GM12873 (cell line): Measurements from ENCODE around the gene DICER1.

Experiments
- TF ChIP-seq, protein P1 (sequence below): IDR thresholded peaks from 2 replicates; pipeline ENCODE4 v1.5.1; 2012; ENCODE audit warnings: low read depth, mild to moderate bottlenecking, moderate library complexity, low read length, control low read depth; ENCODE audit not compliant: insufficient read depth; ENCODE audit errors: missing control alignments

The DICER1 gene, protein sequence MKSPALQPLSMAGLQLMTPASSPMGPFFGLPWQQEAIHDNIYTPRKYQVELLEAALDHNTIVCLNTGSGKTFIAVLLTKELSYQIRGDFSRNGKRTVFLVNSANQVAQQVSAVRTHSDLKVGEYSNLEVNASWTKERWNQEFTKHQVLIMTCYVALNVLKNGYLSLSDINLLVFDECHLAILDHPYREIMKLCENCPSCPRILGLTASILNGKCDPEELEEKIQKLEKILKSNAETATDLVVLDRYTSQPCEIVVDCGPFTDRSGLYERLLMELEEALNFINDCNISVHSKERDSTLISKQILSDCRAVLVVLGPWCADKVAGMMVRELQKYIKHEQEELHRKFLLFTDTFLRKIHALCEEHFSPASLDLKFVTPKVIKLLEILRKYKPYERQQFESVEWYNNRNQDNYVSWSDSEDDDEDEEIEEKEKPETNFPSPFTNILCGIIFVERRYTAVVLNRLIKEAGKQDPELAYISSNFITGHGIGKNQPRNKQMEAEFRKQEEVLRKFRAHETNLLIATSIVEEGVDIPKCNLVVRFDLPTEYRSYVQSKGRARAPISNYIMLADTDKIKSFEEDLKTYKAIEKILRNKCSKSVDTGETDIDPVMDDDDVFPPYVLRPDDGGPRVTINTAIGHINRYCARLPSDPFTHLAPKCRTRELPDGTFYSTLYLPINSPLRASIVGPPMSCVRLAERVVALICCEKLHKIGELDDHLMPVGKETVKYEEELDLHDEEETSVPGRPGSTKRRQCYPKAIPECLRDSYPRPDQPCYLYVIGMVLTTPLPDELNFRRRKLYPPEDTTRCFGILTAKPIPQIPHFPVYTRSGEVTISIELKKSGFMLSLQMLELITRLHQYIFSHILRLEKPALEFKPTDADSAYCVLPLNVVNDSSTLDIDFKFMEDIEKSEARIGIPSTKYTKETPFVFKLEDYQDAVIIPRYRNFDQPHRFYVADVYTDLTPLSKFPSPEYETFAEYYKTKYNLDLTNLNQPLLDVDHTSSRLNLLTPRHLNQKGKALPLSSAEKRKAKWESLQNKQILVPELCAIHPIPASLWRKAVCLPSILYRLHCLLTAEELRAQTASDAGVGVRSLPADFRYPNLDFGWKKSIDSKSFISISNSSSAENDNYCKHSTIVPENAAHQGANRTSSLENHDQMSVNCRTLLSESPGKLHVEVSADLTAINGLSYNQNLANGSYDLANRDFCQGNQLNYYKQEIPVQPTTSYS (N-terminal part only)

DNA sequence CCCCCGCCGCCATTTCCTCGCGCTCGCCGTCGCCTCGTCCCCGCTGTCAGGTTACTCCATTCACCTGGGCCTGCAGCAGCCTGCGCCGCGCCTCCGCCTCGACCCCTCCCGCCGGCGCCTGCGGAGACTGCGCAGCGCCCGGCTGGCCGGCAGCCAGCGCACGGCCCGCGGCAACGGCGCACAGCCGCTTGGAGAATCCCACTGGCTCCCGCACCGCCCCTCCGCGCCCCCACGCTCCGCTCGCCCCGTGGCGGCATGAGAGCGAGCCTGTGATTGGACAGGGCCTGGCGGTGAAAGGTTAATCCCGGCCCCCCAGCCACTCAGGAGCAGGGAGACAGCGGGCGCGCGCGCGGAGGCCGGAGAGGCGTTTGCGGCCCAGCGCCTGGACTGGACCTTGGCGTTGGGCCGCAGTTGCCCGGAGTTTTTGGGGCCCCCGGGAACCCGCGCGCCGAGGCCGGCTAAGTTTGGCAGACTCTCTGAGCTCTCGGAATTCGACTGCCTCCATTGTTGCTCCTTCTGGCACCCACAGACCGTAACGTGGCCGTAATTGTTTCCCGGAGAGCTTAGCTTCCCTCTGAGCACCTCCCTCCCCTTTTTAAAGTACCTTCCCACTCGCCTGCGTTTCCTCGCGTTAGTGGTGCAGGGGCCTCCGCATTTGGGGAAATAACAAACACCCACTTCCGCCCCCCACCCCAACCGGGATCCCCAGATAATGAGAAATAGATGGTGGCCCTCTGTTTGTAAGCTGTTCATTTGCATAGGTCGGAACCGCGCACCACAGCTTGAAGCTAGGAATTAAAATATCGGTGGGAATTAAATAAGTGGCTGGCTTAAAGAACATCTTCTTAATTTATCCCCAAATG lies at the start of gene DICER1:
Gene DICER1 (minus strand): TSS at position 203 of the 863 bp plus-strand sequence. CDS start 24,071 bp downstream, outside the sequence.
- TF ChIP-seq, protein P1, sequence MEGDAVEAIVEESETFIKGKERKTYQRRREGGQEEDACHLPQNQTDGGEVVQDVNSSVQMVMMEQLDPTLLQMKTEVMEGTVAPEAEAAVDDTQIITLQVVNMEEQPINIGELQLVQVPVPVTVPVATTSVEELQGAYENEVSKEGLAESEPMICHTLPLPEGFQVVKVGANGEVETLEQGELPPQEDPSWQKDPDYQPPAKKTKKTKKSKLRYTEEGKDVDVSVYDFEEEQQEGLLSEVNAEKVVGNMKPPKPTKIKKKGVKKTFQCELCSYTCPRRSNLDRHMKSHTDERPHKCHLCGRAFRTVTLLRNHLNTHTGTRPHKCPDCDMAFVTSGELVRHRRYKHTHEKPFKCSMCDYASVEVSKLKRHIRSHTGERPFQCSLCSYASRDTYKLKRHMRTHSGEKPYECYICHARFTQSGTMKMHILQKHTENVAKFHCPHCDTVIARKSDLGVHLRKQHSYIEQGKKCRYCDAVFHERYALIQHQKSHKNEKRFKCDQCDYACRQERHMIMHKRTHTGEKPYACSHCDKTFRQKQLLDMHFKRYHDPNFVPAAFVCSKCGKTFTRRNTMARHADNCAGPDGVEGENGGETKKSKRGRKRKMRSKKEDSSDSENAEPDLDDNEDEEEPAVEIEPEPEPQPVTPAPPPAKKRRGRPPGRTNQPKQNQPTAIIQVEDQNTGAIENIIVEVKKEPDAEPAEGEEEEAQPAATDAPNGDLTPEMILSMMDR = no peak

DNA sequence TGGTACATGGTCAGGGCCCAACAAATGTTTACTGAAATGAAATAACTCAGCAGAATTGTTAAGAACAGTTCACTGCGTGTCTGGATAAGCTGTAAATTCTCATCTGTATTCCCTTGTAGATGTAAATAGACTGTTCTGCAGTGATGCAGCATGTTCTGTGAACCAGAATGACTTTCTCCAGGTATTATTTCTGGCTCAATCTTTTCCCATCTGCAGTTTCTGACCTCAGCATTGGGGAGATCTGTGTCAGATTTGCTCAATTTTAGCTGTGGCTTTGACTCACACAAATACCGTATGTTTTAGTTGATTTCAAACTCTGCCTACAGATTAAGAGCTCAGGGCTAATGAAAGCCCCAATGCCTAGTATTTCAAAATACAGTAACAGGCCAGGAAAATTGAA lies 49.2 kb upstream of the DICER1 start:
- TF ChIP-seq, protein P1 = no peak

DNA sequence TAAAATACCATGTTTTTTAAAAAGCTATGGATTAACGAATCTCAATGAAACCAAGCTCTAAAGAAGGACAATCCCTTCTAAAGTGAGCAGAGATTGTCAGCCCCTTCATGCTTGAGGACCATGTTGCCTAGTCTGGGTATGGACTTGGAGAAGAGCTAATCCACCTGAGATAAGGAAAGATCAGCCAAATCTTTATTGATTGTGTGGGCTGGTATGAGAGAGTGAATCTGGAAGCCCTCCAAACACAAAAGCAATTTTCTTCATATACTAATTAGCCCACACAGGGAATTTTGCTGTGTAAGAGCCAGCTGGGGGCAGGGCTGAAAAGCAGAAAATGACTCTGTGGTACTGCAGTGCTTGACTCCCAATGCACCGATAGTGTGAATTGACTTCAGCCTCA lies 47.4 kb upstream of the DICER1 start:
- TF ChIP-seq, protein P1 = no peak

DNA sequence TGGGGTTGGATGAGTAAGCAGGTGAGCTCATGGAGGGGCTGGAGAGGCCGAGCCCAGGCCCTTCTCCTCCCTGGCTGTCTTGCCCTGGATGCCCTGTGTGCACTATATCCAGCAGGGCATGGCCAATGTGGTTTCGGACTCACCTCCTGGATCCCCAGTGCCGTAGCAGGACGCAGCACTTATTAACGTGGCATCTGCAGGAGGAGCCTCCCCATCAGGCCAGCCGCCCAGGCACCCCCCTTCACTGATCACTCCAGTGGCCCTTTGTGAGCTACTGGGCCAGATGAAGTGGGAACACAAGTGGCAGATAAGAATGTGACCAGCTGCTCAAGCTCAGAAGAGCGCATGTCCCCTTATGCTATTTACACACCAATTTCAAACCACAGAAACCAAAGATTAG lies 43.1 kb upstream of the DICER1 start:
- TF ChIP-seq, protein P1 = no peak

DNA sequence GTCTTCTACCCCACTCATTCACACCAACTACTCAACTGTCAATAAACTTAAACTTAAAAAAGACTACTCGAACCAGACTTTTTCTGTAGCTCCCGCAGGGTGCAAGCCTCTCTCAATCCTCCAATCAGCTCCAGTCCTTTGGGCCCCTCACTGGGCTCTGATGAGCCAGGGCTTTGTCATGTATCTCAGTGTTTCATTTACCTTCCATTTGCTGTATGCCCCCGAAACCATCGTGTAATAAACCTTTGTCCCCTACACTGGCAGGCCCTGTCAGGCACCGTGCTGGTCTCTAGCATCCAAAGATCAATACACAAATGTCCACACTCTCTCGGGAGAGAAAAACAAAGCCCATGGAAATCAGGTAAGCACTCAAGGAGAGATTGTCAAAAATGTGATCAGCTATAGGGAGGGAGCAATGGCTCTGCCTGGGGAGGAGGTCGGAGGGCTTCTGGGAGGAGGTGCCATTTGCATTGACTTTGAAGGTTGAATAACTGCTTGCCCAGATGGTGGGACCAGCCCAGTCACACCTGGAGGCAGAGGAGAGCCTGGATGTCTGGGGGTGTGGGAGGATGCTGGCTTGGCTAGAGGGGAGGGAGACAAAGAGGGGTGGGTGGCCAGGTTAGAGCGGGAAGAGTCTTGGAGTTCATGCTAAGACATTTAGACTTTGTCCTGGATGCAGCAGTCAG lies 42.1 kb upstream of the DICER1 start:
- TF ChIP-seq, protein P1 = no peak

DNA sequence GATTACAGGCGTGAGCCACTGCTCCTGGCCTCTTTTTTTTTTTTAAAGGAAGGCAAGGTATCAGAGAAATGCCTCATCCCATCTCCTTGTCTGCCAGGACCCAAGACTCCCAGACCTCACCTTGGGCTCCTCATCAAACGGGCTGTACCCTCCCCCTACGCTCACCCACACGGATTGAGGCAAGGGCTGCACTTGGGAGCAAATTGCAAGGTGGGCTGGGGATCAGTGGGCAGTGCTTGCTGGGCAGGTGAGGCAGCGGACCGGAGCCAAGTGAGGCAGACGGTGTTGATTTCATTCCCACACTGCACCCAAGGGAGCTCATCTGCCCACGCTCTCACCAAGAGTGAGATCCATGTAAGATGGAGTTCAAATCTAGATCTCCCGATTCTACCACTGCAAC lies 41.0 kb upstream of the DICER1 start:
- TF ChIP-seq, protein P1 = no peak
